ENCODE measurements around the gene SMIM21. TPM values are rescaled to one million over a fixed set of nuclear protein-coding genes. Genes with fewer than 3 reads are reported as not detected.

Gene SMIM21
- total and polyA plus RNA-seq, 7 experiments from 2014 or later = not detected

DNA sequence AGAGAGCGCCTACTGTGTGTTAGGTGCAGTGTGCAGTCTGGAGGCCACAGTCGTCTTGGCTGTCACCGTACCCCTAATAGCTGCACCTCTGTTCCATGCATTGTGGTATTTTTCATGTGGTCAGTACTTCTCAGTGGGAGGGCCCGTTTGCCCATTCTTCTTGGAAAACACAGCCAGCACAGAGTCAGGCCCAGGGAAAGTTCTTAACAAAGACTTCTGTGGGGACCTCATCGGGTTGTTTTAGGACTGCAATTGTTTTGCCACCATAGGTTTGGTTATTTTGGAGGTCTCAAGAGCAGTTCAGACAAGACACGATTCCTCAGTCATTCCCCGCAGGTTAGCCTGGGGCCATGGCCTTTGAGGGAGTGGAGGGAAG is 62.3 kb downstream of the SMIM21 start:
- no peaks in the 10 kb centered on the region for H3K4me1 Mint-ChIP-seq
- Histone ChIP-seq H3K36me3 (ENCODE audit: control insufficient read depth in 2 of 3, insufficient read depth in 3 of 3, low read length in 3 of 3) (no peaks in the 10 kb centered on the region), H3K4me3 (ENCODE audit: low read length) (no peak overlapping the region), H3K9me3 (ENCODE audit: control insufficient read depth in 2 of 3, low read length in 3 of 3) (no peaks in the 10 kb centered on the region), H3K27me3 (ENCODE audit: control insufficient read depth in 2 of 2, insufficient read depth in 2 of 2, low read length in 2 of 2) (no peaks in the 10 kb centered on the region), H3K4me1 (ENCODE audit: control insufficient read depth in 2 of 2, insufficient read depth in 2 of 2, low read length in 2 of 2) (no peaks in the 10 kb centered on the region), H3K27ac (ENCODE audit: low read depth, low read length) (no peak overlapping the region)
- intact Hi-C loops (cut with micrococcal nuclease) = loop anchor here in 1 of 2 donors (5.0 kb wide), 1 partner anchor 158 kb away; the partner anchor contains the start of gene PTGR3
- H3K9me3 Mint-ChIP-seq = no peaks in the 10 kb centered on the region
- DNase-seq (no peak), ATAC-seq (no peak)
- ChIA-PET POLR2A (no interaction called here), CTCF (interaction anchor here (1.0 to 1.4 kb wide), 2 partner anchors 8 to 156 kb away, joined by 3 to 4 read pairs; no protein-coding TSS in a partner anchor)
- peak overlapping the region in 1 of 9 donors; percentile 12 for H3K27ac Mint-ChIP-seq
- H3K27me3 Mint-ChIP-seq = no peaks in the 10 kb centered on the region
- no peak overlapping the region for H3K4me3 Mint-ChIP-seq
- H3K36me3 Mint-ChIP-seq = no peaks in the 10 kb centered on the region

DNA sequence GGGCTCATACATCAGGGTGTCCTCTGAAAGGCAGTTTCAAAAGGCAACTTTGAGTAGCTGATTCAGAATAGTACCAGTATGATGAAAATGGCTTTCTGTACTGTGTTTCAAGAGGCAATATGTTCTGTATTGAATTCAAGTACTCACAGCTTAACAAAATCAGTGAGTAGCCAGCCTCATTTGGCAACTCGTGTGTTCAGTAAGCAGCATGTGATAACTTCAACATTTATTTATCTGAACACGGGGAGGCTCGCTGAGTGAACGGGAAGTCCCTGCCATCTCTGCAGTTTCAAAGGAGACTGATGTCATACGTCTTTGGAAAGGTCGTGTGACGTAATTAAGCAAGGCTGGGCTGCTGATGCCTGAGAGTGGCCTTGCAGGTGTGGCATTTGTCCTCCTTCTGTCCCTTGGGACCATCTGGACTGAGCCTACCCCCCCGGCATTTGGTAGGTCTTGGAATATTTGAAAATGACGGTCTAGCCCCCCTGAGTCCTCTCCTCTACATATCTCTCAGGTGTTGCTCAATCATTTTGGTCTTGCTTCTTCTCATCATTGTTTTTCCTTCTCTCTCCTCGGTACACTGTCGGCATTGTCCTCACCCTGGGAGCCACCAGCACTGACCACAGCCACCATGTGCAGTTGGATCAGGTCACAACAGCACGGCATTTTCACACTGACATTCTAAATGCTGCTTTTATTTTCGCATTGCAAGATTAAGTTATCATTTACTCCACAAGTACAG is 62.8 kb downstream of the SMIM21 start:
- Histone ChIP-seq H3K27ac (ENCODE audit: low read depth, low read length) (no peak overlapping the region), H3K27me3 (ENCODE audit: control insufficient read depth in 2 of 2, insufficient read depth in 2 of 2, low read length in 2 of 2) (no peaks in the 10 kb centered on the region), H3K4me1 (ENCODE audit: control insufficient read depth in 2 of 2, insufficient read depth in 2 of 2, low read length in 2 of 2) (no peaks in the 10 kb centered on the region), H3K9me3 (ENCODE audit: control insufficient read depth in 2 of 3, low read length in 3 of 3) (no peaks in the 10 kb centered on the region), H3K36me3 (ENCODE audit: control insufficient read depth in 2 of 3, insufficient read depth in 3 of 3, low read length in 3 of 3) (no peaks in the 10 kb centered on the region), H3K4me3 (ENCODE audit: low read length) (no peak overlapping the region)
- Mint-ChIP-seq H3K36me3 (no peaks in the 10 kb centered on the region), H3K4me3 (no peak overlapping the region), H3K27me3 (peaks cover 0 to 2% (median under 1%) of the 10 kb centered on the region in 5 donors), H3K4me1 (peaks cover 0 to 1% (median 0%) of the 10 kb centered on the region in 7 donors), H3K27ac (peak overlapping the region in 1 of 9 donors; percentile 12), H3K9me3 (no peaks in the 10 kb centered on the region)
- ATAC-seq = no peak
- POLR2A ChIA-PET = no interaction called here
- no peak for DNase-seq
- CTCF ChIA-PET = interaction anchor here (1.0 to 1.4 kb wide), 2 partner anchors 8 to 741 kb away, joined by 3 to 4 read pairs; no protein-coding TSS in a partner anchor
- intact Hi-C loops (cut with micrococcal nuclease) = loop anchor here in 1 of 2 donors (5.0 kb wide), 1 partner anchor 157 kb away; the partner anchor contains the start of gene PTGR3

DNA sequence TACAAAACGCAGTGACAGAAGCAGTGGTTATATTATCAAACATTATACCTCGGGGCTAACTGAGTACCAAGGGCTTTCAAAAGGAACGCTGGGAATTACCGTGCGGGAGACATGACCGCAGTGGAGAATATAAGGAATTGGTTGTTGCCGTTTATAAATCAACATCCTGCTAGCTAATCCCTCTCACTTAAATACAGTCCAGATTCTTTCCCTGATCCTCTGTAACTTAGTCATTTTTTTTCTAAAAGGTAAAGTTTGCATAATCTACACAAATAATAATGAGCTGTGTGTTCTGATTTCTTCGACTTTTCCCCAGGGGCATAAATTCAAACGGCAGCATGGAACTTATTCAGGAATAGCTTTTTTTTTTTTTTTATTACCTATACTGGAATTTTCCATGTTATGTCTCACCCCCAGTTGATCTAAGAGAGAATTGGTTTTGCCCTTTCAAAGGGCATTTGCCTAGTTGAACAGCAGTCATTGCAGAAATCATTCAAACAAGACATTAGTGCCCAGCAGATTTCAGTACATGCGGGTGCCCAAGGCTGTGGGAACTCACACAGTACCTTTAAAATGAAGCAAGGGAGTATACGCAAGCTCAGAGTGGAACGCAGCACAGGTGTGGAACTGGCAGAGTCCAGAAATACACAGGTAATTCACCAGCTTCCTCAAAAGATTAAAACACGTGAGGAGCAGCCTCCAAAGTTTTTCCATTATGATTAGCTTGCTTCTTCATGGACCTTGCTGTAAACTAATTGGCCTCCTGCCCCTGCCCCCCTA is 63.9 kb downstream of the SMIM21 start:
- ChIA-PET POLR2A (no interaction called here), CTCF (interaction anchor here (1.0 kb wide), 1 partner anchor 740 kb away, joined by 3 read pairs; no protein-coding TSS in a partner anchor)
- no peaks in the 10 kb centered on the region for H3K4me1 ChIP-seq (ENCODE audit: control insufficient read depth in 2 of 2, insufficient read depth in 2 of 2, low read length in 2 of 2)
- intact Hi-C loops (cut with micrococcal nuclease) = no loop called here
- Mint-ChIP-seq H3K27me3 (peaks cover 0 to 6% (median 5%) of the 10 kb centered on the region in 5 donors), H3K36me3 (no peaks in the 10 kb centered on the region), H3K9me3 (no peaks in the 10 kb centered on the region), H3K27ac (no peak overlapping the region), H3K4me3 (no peak overlapping the region), H3K4me1 (peaks cover 0 to 7% (median 0%) of the 10 kb centered on the region in 7 donors)
- no peaks in the 10 kb centered on the region for H3K36me3 ChIP-seq (ENCODE audit: control insufficient read depth in 2 of 3, insufficient read depth in 3 of 3, low read length in 3 of 3)
- H3K27me3 ChIP-seq (ENCODE audit: control insufficient read depth in 2 of 2, insufficient read depth in 2 of 2, low read length in 2 of 2) = no peaks in the 10 kb centered on the region
- H3K9me3 ChIP-seq (ENCODE audit: control insufficient read depth in 2 of 3, low read length in 3 of 3) = no peaks in the 10 kb centered on the region
- H3K4me3 ChIP-seq (ENCODE audit: low read length) = no peak overlapping the region
- no peak overlapping the region for H3K27ac ChIP-seq (ENCODE audit: low read depth, low read length)
- ATAC-seq (no peak), DNase-seq (no peak)

DNA sequence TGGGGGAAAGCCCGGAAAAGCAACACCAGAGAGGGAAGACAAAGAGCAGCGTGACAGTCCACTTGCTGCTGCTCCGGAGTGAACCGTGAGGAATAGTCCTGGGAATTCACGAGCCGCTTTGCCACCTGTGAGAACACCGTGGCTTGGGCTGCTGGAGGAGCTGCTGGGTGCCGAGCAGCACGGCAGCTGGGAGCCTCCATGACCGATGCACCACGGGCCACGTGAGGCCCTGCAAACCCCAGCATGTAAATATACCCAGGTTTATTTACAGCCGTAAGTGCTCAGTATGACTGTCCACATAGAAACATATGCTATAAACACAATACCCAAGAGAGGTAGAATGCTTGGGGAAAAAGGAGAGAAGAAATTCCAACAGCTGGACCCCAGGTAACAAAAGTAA is 65.1 kb downstream of the SMIM21 start:
- ATAC-seq = no peak
- ChIA-PET CTCF (interaction anchor here (0.8 kb wide), 1 partner anchor 11 kb away, joined by 3 read pairs; no protein-coding TSS in a partner anchor), POLR2A (no interaction called here)
- intact Hi-C loops (cut with micrococcal nuclease) = no loop called here
- H3K27ac Mint-ChIP-seq = no peak overlapping the region
- no peak overlapping the region for H3K27ac ChIP-seq (ENCODE audit: low read depth, low read length)
- DNase-seq = no peak
- no peaks in the 10 kb centered on the region for H3K9me3 ChIP-seq (ENCODE audit: control insufficient read depth in 2 of 3, low read length in 3 of 3)
- no peak overlapping the region for H3K4me3 Mint-ChIP-seq
- peaks cover 0 to 7% (median 0%) of the 10 kb centered on the region in 7 donors for H3K4me1 Mint-ChIP-seq
- no peaks in the 10 kb centered on the region for H3K4me1 ChIP-seq (ENCODE audit: control insufficient read depth in 2 of 2, insufficient read depth in 2 of 2, low read length in 2 of 2)
- no peaks in the 10 kb centered on the region for H3K27me3 ChIP-seq (ENCODE audit: control insufficient read depth in 2 of 2, insufficient read depth in 2 of 2, low read length in 2 of 2)
- H3K36me3 Mint-ChIP-seq = peaks cover 0 to 2% (median under 1%) of the 10 kb centered on the region in 5 donors
- H3K27me3 Mint-ChIP-seq = peaks cover 0 to 6% (median 5%) of the 10 kb centered on the region in 5 donors
- H3K36me3 ChIP-seq (ENCODE audit: control insufficient read depth in 2 of 3, insufficient read depth in 3 of 3, low read length in 3 of 3) = no peaks in the 10 kb centered on the region
- no peak overlapping the region for H3K4me3 ChIP-seq (ENCODE audit: low read length)
- H3K9me3 Mint-ChIP-seq = peaks cover 0 to 4% (median 1%) of the 10 kb centered on the region in 11 donors

DNA sequence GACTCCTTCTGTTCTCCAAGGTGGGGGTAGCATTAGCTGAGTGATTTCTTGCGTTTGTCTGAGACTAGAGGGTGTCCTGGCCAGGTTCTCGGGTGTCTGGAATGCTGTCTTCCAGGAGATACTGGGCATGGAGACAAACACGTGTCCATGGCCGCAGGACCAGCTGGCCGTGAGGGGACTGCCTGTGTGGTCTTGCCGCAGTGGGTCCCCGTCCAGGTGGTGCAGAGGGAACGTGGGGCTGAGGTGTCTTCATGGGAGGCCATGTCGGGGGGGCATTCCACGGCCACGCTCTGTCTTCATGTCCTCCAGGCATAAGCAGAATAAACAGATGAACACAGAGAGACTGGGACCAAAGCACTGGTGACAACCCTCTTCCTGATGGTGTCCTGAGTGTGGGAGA is 66.6 kb downstream of the SMIM21 start:
- DNase-seq = no peak
- no peaks in the 10 kb centered on the region for H3K36me3 ChIP-seq (ENCODE audit: control insufficient read depth in 2 of 3, insufficient read depth in 3 of 3, low read length in 3 of 3)

DNA sequence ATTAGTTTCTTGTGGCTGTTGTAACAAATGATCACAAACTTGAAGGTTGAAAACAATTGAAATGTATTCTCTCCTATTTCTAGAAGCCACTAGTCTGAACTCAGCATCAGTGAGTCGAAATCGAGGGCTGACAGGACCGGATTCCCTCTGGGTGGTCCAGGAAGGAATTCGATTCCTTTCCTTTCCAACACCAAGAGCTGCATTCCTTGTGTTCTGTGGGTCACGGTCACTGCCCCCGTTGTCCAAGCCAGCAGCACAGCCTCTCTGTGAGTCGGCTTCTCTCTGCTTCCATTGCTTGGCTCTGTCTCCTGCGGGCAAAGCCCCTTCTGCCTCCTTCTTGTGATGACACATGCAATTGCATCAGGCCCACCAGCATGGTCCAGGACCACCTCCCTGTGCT is 67.3 kb downstream of the SMIM21 start:
- peaks cover 0 to 6% (median 5%) of the 10 kb centered on the region in 5 donors for H3K27me3 Mint-ChIP-seq
- no peak for ATAC-seq
- Histone ChIP-seq H3K36me3 (ENCODE audit: control insufficient read depth in 2 of 3, insufficient read depth in 3 of 3, low read length in 3 of 3) (no peaks in the 10 kb centered on the region), H3K4me1 (ENCODE audit: control insufficient read depth in 2 of 2, insufficient read depth in 2 of 2, low read length in 2 of 2) (no peaks in the 10 kb centered on the region), H3K4me3 (ENCODE audit: low read length) (no peak overlapping the region), H3K27ac (ENCODE audit: low read depth, low read length) (no peak overlapping the region), H3K9me3 (ENCODE audit: control insufficient read depth in 2 of 3, low read length in 3 of 3) (no peaks in the 10 kb centered on the region), H3K27me3 (ENCODE audit: control insufficient read depth in 2 of 2, insufficient read depth in 2 of 2, low read length in 2 of 2) (no peaks in the 10 kb centered on the region)
- intact Hi-C loops (cut with micrococcal nuclease) = no loop called here
- POLR2A ChIA-PET = no interaction called here
- CTCF ChIA-PET = interaction anchor here (0.5 to 1.1 kb wide), 2 partner anchors 11 to 956 kb away, joined by 3 read pairs; no protein-coding TSS in a partner anchor
- peaks cover 2 to 18% (median 6%) of the 10 kb centered on the region in 11 donors for H3K9me3 Mint-ChIP-seq
- H3K27ac Mint-ChIP-seq = no peak overlapping the region
- peaks cover 0 to 8% (median 6%) of the 10 kb centered on the region in 5 donors for H3K36me3 Mint-ChIP-seq
- DNase-seq = no peak
- peaks cover 0 to 7% (median 0%) of the 10 kb centered on the region in 7 donors for H3K4me1 Mint-ChIP-seq
- H3K4me3 Mint-ChIP-seq = no peak overlapping the region

More for the DNA sequence above, 66.6 kb downstream of the SMIM21 start:
- ChIA-PET POLR2A (no interaction called here), CTCF (interaction anchor here (1.1 kb wide), 1 partner anchor 11 kb away, joined by 3 read pairs; no protein-coding TSS in a partner anchor)
- ATAC-seq = no peak
- Histone ChIP-seq H3K4me1 (ENCODE audit: control insufficient read depth in 2 of 2, insufficient read depth in 2 of 2, low read length in 2 of 2) (no peaks in the 10 kb centered on the region), H3K4me3 (ENCODE audit: low read length) (no peak overlapping the region), H3K27ac (ENCODE audit: low read depth, low read length) (no peak overlapping the region), H3K27me3 (ENCODE audit: control insufficient read depth in 2 of 2, insufficient read depth in 2 of 2, low read length in 2 of 2) (no peaks in the 10 kb centered on the region), H3K9me3 (ENCODE audit: control insufficient read depth in 2 of 3, low read length in 3 of 3) (no peaks in the 10 kb centered on the region)
- intact Hi-C loops (cut with micrococcal nuclease) = no loop called here
- no peak overlapping the region for H3K4me3 Mint-ChIP-seq
- peaks cover 0 to 6% (median 5%) of the 10 kb centered on the region in 5 donors for H3K27me3 Mint-ChIP-seq
- H3K9me3 Mint-ChIP-seq = peaks cover 2 to 11% (median 6%) of the 10 kb centered on the region in 11 donors
- peaks cover 0 to 7% (median 0%) of the 10 kb centered on the region in 7 donors for H3K4me1 Mint-ChIP-seq
- peaks cover 0 to 8% (median 6%) of the 10 kb centered on the region in 5 donors for H3K36me3 Mint-ChIP-seq
- H3K27ac Mint-ChIP-seq = no peak overlapping the region

Measured in naive thymus-derived CD4-positive, alpha-beta T cell (primary cell).